ENCODE results near the gene ARHGAP26. TPM values are rescaled to one million over a fixed set of nuclear protein-coding genes. Genes with fewer than 3 reads are reported as not detected.

ARHGAP26 gene
- total and polyA plus RNA-seq, 4 donors = 5.4 to 52.3 (median 30.4) TPM

DNA sequence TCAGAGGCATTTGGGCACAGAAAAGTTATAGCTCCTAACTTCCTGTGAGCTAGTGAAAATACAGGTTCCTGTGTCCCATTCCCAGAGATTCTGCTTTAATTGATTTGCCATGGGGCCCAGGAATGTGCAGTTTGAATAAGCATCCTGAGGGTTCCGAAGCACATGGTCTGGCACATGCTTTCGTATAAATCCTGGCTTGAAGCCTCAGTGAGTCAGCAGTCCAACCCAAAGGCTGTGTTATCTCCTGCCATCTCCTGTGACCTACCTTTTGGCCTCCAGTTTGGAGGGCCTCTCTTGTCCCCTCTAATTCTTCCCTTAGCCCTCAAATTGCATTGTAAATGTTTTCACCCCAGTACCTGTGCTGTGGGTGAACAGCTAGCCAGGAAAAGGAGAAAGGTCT, 449.5 kb downstream of the ARHGAP26 start:
- H3K27me3 ChIP-seq (ENCODE audit: control insufficient read depth in 3 of 3, insufficient read depth in 3 of 3, low read length in 2 of 3) = no peaks in the 10 kb centered on the region
- no peak overlapping the region for H3K9ac ChIP-seq (ENCODE audit: insufficient read depth in 1 of 2, low read length in 2 of 2)
- H3K4me1 ChIP-seq (ENCODE audit: control insufficient read depth in 5 of 5, insufficient read depth in 5 of 5, low read length in 5 of 5) = peaks cover 4 to 31% (median 20%) of the 10 kb centered on the region in 5 donors
- H3K36me3 ChIP-seq (ENCODE audit: control insufficient read depth in 4 of 4, insufficient read depth in 4 of 4, low read length in 4 of 4) = peaks cover 0 to 19% (median 5%) of the 10 kb centered on the region in 4 donors
- peak overlapping the region in 1 of 2 donors; percentile 56 for H3K27ac ChIP-seq (ENCODE audit: low read depth in 1 of 2, low read length in 1 of 2)
- ATAC-seq (ENCODE audit: insufficient read depth, low FRiP score) (no peak), DNase-seq (no peak)
- 56 to 63% methylated on average over 2 of the region's 2 CpGs for WGBS, 2 donors
- TF ChIP-seq, protein P1, sequence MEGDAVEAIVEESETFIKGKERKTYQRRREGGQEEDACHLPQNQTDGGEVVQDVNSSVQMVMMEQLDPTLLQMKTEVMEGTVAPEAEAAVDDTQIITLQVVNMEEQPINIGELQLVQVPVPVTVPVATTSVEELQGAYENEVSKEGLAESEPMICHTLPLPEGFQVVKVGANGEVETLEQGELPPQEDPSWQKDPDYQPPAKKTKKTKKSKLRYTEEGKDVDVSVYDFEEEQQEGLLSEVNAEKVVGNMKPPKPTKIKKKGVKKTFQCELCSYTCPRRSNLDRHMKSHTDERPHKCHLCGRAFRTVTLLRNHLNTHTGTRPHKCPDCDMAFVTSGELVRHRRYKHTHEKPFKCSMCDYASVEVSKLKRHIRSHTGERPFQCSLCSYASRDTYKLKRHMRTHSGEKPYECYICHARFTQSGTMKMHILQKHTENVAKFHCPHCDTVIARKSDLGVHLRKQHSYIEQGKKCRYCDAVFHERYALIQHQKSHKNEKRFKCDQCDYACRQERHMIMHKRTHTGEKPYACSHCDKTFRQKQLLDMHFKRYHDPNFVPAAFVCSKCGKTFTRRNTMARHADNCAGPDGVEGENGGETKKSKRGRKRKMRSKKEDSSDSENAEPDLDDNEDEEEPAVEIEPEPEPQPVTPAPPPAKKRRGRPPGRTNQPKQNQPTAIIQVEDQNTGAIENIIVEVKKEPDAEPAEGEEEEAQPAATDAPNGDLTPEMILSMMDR (IDR thresholded peaks at IDR 0.05; ENCODE audit: control extremely low read depth, extremely low read depth) = no peak
- no peaks in the 10 kb centered on the region for H3K9me3 ChIP-seq (ENCODE audit: control insufficient read depth in 4 of 4, insufficient read depth in 3 of 4, low read length in 3 of 4)
- no peak overlapping the region for H3K4me3 ChIP-seq

DNA sequence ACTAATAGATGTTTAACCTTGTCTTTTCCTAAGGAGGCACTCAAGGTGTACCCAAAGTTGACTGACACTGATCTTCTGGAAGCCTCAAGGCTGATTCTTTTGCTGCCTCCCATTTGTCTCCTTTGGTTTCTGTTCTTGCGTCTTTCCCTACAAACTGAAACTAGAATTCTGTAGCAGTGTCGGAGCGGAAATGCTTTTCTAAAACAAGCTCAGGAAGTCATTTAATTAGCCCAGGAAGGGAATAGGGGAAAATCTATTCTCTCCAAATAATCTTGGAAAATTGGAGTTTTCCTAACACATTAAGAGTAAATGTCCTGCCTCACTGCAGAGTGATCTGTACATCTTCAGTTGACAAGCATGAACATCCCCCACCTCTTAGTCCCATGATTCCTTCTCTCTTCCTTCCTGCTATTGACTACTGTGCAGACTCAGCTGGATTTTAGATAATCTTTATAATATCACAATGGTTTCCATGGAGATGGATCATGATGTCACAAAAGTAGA, 450.6 kb downstream of the ARHGAP26 start:
- no peaks in the 10 kb centered on the region for H3K27me3 ChIP-seq (ENCODE audit: control insufficient read depth in 3 of 3, insufficient read depth in 3 of 3, low read length in 2 of 3)
- DNase-seq = peak in 1 of 3 donors; percentile 46
- no peak for ATAC-seq (ENCODE audit: insufficient read depth, low FRiP score)
- peaks cover 0 to 18% (median 3%) of the 10 kb centered on the region in 4 donors for H3K36me3 ChIP-seq (ENCODE audit: control insufficient read depth in 4 of 4, insufficient read depth in 4 of 4, low read length in 4 of 4)
- WGBS, 2 donors = 31 to 51% methylated on average over 3 of the region's 3 CpGs
- H3K4me1 ChIP-seq (ENCODE audit: control insufficient read depth in 5 of 5, insufficient read depth in 5 of 5, low read length in 5 of 5) = peaks cover 4 to 31% (median 20%) of the 10 kb centered on the region in 5 donors
- H3K27ac ChIP-seq (ENCODE audit: low read depth in 1 of 2, low read length in 1 of 2) = peak overlapping the region in 1 of 2 donors; percentile 90
- TF ChIP-seq, protein P1 (IDR thresholded peaks at IDR 0.05; ENCODE audit: control extremely low read depth, extremely low read depth) = no peak
- no peak overlapping the region for H3K4me3 ChIP-seq
- H3K9ac ChIP-seq (ENCODE audit: insufficient read depth in 1 of 2, low read length in 2 of 2) = no peak overlapping the region
- no peaks in the 10 kb centered on the region for H3K9me3 ChIP-seq (ENCODE audit: control insufficient read depth in 4 of 4, insufficient read depth in 3 of 4, low read length in 3 of 4)

DNA sequence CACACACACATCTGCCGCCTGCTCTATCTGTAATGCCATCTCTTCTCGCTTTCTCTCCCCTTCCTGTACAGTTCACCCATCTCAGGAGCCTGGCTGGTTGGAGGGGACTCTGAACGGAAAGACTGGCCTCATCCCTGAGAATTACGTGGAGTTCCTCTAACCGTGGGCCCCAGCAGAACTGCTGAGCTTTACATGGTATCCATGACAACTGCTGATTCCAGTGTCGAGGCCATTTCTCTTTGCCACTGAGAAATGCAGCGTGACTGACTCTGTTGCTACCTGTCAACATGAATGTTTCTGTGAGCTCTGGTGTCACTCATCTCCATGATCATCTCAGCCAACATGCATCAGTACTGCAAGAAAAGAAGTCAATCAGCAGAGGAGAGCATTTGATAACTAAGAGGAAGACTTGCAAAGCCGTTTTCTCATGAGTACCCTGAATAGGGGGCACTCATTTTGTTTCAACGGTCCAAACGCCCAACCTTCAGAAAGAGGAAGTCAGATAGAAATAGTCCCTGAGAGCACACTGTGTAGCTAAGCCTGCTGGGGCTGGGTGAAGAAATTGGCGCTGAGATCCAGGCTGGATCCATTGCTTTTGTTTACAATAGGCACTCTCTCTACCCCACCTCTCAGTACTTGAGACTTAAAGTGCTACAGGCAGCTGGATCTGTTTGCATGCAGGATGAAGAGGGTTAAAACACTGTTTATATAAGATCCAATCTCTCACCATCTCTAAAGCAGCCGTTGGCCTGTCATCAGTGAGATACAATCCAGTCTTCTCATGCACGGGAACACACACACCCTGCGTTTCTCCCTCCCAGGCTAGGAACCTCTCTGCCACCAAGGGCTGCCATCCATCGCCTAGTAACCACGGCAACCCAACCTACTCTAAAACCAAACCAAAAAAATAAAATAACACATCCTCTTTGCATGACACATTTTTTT, 452.4 kb downstream of the ARHGAP26 start:
- Histone ChIP-seq H3K27me3 (ENCODE audit: control insufficient read depth in 3 of 3, insufficient read depth in 3 of 3, low read length in 2 of 3) (no peaks in the 10 kb centered on the region), H3K27ac (ENCODE audit: low read depth in 1 of 2, low read length in 1 of 2) (peak overlapping the region in 1 of 2 donors; percentile 72), H3K9me3 (ENCODE audit: control insufficient read depth in 4 of 4, insufficient read depth in 3 of 4, low read length in 3 of 4) (no peaks in the 10 kb centered on the region), H3K4me1 (ENCODE audit: control insufficient read depth in 5 of 5, insufficient read depth in 5 of 5, low read length in 5 of 5) (peaks cover 4 to 34% (median 20%) of the 10 kb centered on the region in 5 donors), H3K36me3 (ENCODE audit: control insufficient read depth in 4 of 4, insufficient read depth in 4 of 4, low read length in 4 of 4) (peaks cover 0 to 17% (median 1%) of the 10 kb centered on the region in 4 donors), H3K9ac (ENCODE audit: insufficient read depth in 1 of 2, low read length in 2 of 2) (no peak overlapping the region), H3K4me3 (no peak overlapping the region)
- DNase-seq = peak; percentile 85 to 92 (median 91)
- 11 to 29% methylated on average over 16 of the region's 16 CpGs for WGBS, 2 donors
- TF ChIP-seq, protein P1 (IDR thresholded peaks at IDR 0.05; ENCODE audit: control extremely low read depth, extremely low read depth) = no peak
- ATAC-seq (ENCODE audit: insufficient read depth, low FRiP score) = no peak

Measured in lung (tissue), 12 donors.